GM21381 (cell line): Measurements from ENCODE around the gene XRCC3.

ENCODE experiments used
- ATAC-seq: cut with Tn5 transposase; IDR thresholded peaks from one replicate; pipeline ENCODE4 v1.9.1; 2021; ENCODE audit warnings: mild to moderate bottlenecking, moderate library complexity; ENCODE audit not compliant: unreplicated experiment

XRCC3 gene

GRCh38 chr14:103707329-103708263, 7.7 kb downstream of the XRCC3 start:
- no peak for ATAC-seq

- ATAC-seq = no peak
Measured at GRCh38 chr14:103706551-103707328, 8.5 kb downstream of the XRCC3 start.

DNA sequence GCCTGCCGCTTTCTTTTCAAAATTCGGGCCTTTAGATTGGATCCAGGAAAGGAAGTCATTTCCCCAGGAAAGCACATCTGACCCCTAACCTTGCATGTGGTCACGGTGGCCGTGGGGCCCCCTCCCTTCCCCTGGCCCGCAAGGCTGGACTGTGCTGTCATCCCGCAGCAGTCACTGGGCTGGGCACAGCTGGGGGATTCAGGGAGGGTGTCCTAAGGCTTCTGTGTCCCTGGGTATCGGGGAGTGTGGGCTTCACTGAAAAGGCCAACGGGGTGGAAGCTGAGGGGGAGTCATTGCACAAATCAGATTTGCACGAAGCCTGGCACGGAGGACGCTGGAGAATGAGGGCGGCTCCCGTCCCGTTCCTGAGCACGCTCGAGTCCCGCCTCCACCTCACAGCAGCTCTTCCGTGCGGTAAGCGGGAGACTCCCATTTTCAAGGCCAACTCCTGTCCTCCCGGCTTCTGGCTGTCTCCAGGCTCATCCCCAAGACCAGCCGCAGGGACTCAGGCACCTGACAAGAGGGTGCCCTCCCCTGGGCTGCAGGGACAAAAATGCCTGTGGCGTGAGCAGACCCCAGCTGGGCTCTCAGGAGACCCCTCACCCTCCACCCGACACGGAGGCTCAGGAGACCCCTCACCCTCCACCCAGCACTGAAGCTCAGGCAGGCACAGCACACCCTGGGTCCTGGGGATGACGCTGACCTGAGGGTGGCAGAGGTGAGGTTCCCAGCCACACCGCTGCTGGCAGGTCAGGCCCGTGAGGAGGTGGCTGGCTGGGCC, 9.6 kb downstream of the XRCC3 start:
- no peak for ATAC-seq

DNA sequence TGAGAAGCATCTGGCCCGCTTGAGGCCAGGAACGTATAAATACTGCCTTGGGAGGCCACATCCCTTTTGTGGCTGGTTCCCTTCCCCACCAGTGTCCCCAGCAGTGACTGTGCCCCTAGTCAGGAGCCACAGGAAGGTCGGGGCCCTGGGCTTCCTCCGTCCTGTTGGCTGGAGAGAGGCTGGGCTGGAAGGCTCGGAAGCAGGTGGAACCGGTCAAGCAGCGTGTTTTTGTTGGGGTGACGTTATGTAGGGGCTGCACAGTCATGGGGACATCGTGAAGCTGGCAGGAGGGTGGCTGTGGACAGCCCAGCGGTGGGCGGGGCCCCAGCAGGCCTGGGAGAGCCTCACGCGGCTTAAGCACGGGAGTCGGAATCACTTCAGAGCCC, 10.1 kb downstream of the XRCC3 start:
- ATAC-seq = no peak

DNA sequence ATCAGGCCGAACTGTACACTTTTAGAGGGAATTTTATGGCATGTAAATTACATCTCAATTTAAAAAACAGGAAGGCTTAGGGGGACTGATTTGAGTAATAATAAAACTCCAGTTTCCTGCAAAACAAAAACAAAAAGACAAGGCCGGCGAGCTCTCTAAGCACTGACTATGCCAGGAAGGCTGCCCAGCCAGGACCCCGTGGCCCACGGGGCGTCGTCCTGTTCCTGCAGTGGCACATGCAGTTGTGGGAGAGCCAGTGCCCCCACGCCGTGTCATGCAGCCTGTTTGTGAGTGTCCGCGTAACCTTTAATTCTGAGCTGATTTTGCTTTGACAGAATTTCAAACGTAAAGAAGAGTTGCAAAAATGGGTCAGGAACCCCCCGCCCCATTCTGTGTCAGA, 10.5 kb downstream of the XRCC3 start:
- no peak for ATAC-seq

- ATAC-seq = no peak
Measured at GRCh38 chr14:103703433-103704385, 11.5 kb downstream of the XRCC3 start.

GRCh38 chr14:103702497-103703432, 12.5 kb downstream of the XRCC3 start:
- no peak for ATAC-seq

GRCh38 chr14:103702095-103702494, 13.2 kb downstream of the XRCC3 start:
- ATAC-seq = no peak

DNA sequence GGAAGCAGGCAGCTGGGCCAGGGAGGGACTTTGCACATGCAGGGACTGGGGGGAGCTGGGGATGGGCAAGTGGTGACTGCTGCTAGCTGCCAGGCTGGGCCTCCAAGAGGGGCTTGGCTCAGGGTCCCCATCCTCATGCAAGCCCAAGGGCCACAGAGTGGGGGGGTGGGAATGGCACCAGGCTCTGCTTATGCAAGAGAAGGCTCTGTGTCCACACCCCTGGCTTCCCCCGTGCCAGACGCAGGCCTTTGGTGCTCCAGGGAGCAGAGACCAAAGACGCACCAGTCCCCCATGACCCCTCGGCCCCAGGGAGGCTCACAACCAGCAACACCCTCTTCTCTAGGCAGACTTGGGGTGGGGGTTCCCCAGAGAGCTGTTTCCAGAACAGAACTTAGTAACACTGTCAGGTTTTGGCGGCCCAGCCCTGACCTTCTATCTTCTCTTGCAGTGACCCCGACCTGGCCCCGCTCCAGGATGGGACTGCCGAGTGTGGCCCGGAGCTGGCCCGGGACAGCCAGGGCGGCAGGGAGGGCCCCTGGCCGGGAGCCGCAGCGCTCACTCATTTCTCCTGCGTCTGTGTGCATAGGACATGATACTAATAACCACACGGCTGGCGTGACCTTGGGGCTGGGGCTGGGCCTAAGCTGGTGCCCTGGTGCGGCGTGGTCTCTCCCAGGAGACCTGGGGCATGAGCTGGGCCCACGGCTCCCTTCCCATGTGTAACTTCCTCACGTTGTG, 14.3 kb downstream of the XRCC3 start:
- ATAC-seq = no peak

- no peak for ATAC-seq
Measured at GRCh38 chr14:103699901-103700752, 15.1 kb downstream of the XRCC3 start.

DNA sequence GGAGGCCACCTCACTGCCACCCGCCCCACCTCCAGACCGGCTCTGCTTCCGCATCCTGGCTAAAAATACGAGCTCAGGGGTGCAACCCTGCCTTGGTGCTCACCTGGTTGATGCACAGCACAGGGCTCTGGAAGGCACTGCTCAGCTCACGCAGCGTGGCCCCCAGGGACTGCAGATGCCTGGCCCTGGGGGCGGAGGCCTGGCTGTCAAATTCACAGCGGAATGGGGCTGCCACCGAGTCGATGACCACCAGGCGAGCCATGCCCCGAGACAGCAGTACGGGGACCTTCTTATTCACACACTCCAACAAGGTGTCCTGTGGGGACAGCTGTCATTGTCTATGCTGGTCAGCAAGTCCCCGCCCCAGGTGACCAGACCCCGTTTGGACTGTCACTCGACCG, 16.0 kb downstream of the XRCC3 start:
- ATAC-seq = no peak

- no peak for ATAC-seq
Measured at GRCh38 chr14:103698380-103699260, 16.6 kb downstream of the XRCC3 start.

- ATAC-seq = no peak
Measured at GRCh38 chr14:103697603-103698379, 17.5 kb downstream of the XRCC3 start.

- no peak for ATAC-seq
Measured at GRCh38 chr14:103697206-103697602, 18.0 kb downstream of the XRCC3 start.

GRCh38 chr14:103696466-103697071, 18.7 kb downstream of the XRCC3 start:
- ATAC-seq = no peak
